ENCODE data around the gene NLK. TPM values are rescaled to one million over a fixed set of nuclear protein-coding genes. Genes with fewer than 3 reads are reported as not detected.
"Not testable (repeated sequence)": the region's sequence is repeated elsewhere in the genome, so short reads cannot be mapped to it uniquely, and the experiment has no call there.

The NLK gene
- total RNA-seq = 10 to 100 TPM; 12.8 to 14.4 TPM

DNA sequence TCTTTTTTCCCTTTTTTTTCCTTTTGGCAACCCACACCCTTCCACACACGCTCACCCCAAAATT, at the start of gene NLK:
NLK (plus strand) TSS at position 21 of the 64 bp plus-strand sequence. CDS start 197 bp downstream, outside the sequence.
- ATAC-seq (ENCODE audit: low read depth) (no peak), DNase-seq (no peak)
- Mint-ChIP-seq H3K27ac (peak within 1 kb of the TSS; percentile 87), H3K36me3 (peaks cover 8% of the 10 kb centered on the region), H3K9me3 (no peaks in the 10 kb centered on the region), H3K4me3 (peak within 1 kb of the TSS; percentile 89), H3K4me1 (peaks cover 57% of the 10 kb centered on the region), H3K27me3 (peaks cover 4% of the 10 kb centered on the region)
- POLR2A ChIA-PET = interaction anchor here (0.6 to 1.3 kb wide), 2 partner anchors 33 to 209 kb away, joined by 3 read pairs; no protein-coding TSS in a partner anchor

- Mint-ChIP-seq H3K4me3 (no peak overlapping the region), H3K27me3 (peaks cover 31% of the 10 kb centered on the region), H3K27ac (no peak overlapping the region), H3K36me3 (no peaks in the 10 kb centered on the region), H3K4me1 (no peaks in the 10 kb centered on the region), H3K9me3 (no peaks in the 10 kb centered on the region)
- DNase-seq (no peak), ATAC-seq (ENCODE audit: low read depth) (no peak)
- POLR2A ChIA-PET = no interaction called here
Measured at GRCh38 chr17:27993161-27993695, 49.2 kb upstream of the NLK start.

- Mint-ChIP-seq H3K4me3 (no peak overlapping the region), H3K27ac (no peak overlapping the region), H3K27me3 (peaks cover 37% of the 10 kb centered on the region), H3K9me3 (no peaks in the 10 kb centered on the region), H3K4me1 (no peaks in the 10 kb centered on the region), H3K36me3 (no peaks in the 10 kb centered on the region)
- no peak for ATAC-seq (ENCODE audit: low read depth)
- POLR2A ChIA-PET = no interaction called here
- no peak for DNase-seq
Measured at GRCh38 chr17:27993723-27994310, 48.7 kb upstream of the NLK start.

- ATAC-seq (ENCODE audit: low read depth) = no peak
- Mint-ChIP-seq H3K27me3 (peaks cover 38% of the 10 kb centered on the region), H3K9me3 (no peaks in the 10 kb centered on the region), H3K36me3 (no peaks in the 10 kb centered on the region), H3K4me1 (no peaks in the 10 kb centered on the region), H3K4me3 (no peak overlapping the region), H3K27ac (no peak overlapping the region)
- DNase-seq = no peak
- POLR2A ChIA-PET = no interaction called here
Measured at GRCh38 chr17:27994586-27994985, 47.9 kb upstream of the NLK start.

DNA sequence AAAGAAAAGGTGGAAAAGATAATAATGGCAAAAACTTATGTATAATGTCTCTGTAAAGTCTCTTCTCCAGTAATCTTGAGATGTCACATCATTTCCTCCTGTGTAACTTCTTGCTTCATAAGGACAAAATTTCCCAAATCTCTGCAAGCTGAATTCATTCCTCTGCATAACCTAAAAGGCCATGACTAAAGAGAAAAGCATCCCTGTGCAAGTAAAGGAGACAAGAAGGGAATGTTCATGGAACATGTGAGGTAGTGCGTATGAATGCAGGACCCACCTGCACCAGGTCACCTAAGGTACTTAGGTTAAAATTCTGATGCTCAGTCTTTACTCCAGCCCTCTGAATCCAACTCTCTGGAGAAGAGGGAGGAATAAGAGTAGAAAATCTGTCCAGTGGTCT, 46.9 kb upstream of the NLK start:
- Mint-ChIP-seq H3K4me3 (no peak overlapping the region), H3K27me3 (peaks cover 38% of the 10 kb centered on the region), H3K36me3 (no peaks in the 10 kb centered on the region), H3K9me3 (no peaks in the 10 kb centered on the region), H3K4me1 (no peaks in the 10 kb centered on the region), H3K27ac (no peak overlapping the region)
- POLR2A ChIA-PET = no interaction called here
- ATAC-seq (ENCODE audit: low read depth) = no peak
- DNase-seq = no peak

- ATAC-seq (ENCODE audit: low read depth) = no peak
Measured at GRCh38 chr17:27996202-27997043, 46.1 kb upstream of the NLK start.

GRCh38 chr17:27997044-27997401, 45.5 kb upstream of the NLK start:
- Mint-ChIP-seq H3K27me3 (peaks cover 33% of the 10 kb centered on the region), H3K4me3 (no peak overlapping the region), H3K36me3 (no peaks in the 10 kb centered on the region), H3K9me3 (no peaks in the 10 kb centered on the region), H3K4me1 (no peaks in the 10 kb centered on the region), H3K27ac (no peak overlapping the region)
- POLR2A ChIA-PET = no interaction called here
- no peak for DNase-seq
- ATAC-seq (ENCODE audit: low read depth) = no peak

More at GRCh38 chr17:27996202-27997043, 46.1 kb upstream of the NLK start:
- no peak overlapping the region for H3K4me3 Mint-ChIP-seq
- no peak overlapping the region for H3K27ac Mint-ChIP-seq
- no peak for DNase-seq
- peaks cover 36% of the 10 kb centered on the region for H3K27me3 Mint-ChIP-seq
- H3K9me3 Mint-ChIP-seq = no peaks in the 10 kb centered on the region
- no peaks in the 10 kb centered on the region for H3K36me3 Mint-ChIP-seq
- H3K4me1 Mint-ChIP-seq = no peaks in the 10 kb centered on the region
- POLR2A ChIA-PET = no interaction called here

GRCh38 chr17:27997522-27997921, 45.0 kb upstream of the NLK start:
- Mint-ChIP-seq H3K36me3 (no peaks in the 10 kb centered on the region), H3K4me3 (no peak overlapping the region), H3K9me3 (no peaks in the 10 kb centered on the region), H3K27me3 (peaks cover 33% of the 10 kb centered on the region), H3K27ac (no peak overlapping the region), H3K4me1 (no peaks in the 10 kb centered on the region)
- POLR2A ChIA-PET = no interaction called here
- no peak for DNase-seq
- no peak for ATAC-seq (ENCODE audit: low read depth)

- ATAC-seq (ENCODE audit: low read depth) = no peak
- POLR2A ChIA-PET = interaction anchor here (1.2 kb wide), 1 partner anchor 40 kb away, joined by 3 read pairs; no protein-coding TSS in a partner anchor
- no peak overlapping the region for H3K27ac Mint-ChIP-seq
- H3K9me3 Mint-ChIP-seq = no peaks in the 10 kb centered on the region
- H3K4me1 Mint-ChIP-seq = peaks cover 2% of the 10 kb centered on the region
- DNase-seq = no peak
- peaks cover 2% of the 10 kb centered on the region for H3K36me3 Mint-ChIP-seq
- H3K4me3 Mint-ChIP-seq = no peak overlapping the region
- peaks cover 22% of the 10 kb centered on the region for H3K27me3 Mint-ChIP-seq
Measured at GRCh38 chr17:28001149-28001548, 41.3 kb upstream of the NLK start.

DNA sequence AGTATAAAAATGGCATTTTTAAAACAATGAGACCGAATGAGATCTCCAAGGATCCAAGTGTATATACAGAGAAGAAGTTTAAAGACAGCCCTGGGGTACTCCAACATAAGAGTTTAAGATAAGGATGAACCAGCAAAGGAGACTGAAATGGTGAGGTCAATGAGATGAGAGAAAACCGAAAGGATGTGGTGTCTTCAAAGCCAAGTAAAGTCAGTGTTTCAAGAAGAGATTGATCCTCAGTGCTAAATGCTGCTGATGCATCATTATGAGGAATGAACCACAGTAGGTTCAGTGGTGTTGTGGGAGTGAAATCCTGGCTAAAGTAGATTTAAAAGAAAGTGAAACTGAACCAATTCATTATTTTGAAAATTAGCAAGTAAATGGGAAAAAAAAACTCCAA, 38.1 kb upstream of the NLK start:
- Mint-ChIP-seq H3K4me1 (peaks cover 2% of the 10 kb centered on the region), H3K36me3 (peaks cover 2% of the 10 kb centered on the region), H3K27ac (no peak overlapping the region), H3K9me3 (no peaks in the 10 kb centered on the region), H3K27me3 (peaks cover 8% of the 10 kb centered on the region), H3K4me3 (no peak overlapping the region)
- ATAC-seq (ENCODE audit: low read depth) (peak; percentile 97), DNase-seq (no peak)
- POLR2A ChIA-PET = no interaction called here

DNA sequence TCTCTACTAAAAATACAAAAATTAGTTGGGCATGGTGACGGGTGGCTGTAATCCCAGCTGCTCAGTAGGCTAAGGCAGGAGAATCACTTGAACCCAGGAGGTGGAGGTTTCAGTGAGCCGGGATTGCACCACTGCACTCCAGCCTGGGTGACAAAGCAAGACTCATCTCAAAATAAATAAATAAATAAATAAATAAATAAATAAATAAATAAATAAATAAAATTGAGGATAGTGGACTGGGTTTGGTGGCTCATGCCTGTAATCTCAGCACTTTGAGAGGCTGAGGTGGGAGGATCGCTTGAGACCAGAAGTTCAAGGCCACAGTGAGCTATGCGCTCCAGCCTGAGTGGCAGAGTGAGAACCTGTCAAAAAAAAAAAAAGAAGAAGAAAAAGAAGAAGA, 34.6 kb upstream of the NLK start:
- not testable (repeated sequence) for ATAC-seq (ENCODE audit: low read depth)

GRCh38 chr17:28008513-28008912, 34.0 kb upstream of the NLK start:
- DNase-seq (no peak), ATAC-seq (ENCODE audit: low read depth) (no peak)
- H3K27ac Mint-ChIP-seq = no peak overlapping the region
- H3K36me3 Mint-ChIP-seq = peaks cover 2% of the 10 kb centered on the region
- POLR2A ChIA-PET = no interaction called here
- H3K4me3 Mint-ChIP-seq = no peak overlapping the region
- no peaks in the 10 kb centered on the region for H3K9me3 Mint-ChIP-seq
- peaks cover 2% of the 10 kb centered on the region for H3K4me1 Mint-ChIP-seq
- H3K27me3 Mint-ChIP-seq = peaks cover 15% of the 10 kb centered on the region

More for the DNA sequence above, 34.6 kb upstream of the NLK start:
- H3K9me3 Mint-ChIP-seq, H3K4me1 Mint-ChIP-seq, H3K4me3 Mint-ChIP-seq, POLR2A ChIA-PET, H3K27ac Mint-ChIP-seq, H3K36me3 Mint-ChIP-seq, DNase-seq: not testable (repeated sequence)
- H3K27me3 Mint-ChIP-seq = peaks cover 15% of the 10 kb centered on the region

DNA sequence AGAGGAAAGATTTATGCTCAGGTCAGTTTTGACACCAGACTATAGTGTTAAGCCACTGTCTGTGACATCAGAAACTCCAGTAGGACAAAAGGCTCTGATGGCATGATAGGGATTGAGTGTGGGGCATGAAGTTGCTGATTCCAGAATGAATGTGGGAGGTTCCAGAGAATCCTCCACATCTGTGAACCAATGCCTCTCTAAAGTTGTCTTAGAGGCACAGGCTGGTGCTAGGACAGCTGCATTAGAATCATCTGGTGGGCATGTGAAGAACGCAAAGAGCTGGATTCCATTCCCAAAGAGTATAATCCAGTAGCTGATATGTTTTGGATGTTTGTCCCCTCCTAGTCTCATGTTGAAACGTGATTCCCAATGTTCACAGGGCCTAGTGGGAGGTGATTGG, 32.1 kb upstream of the NLK start:
- POLR2A ChIA-PET = no interaction called here
- Mint-ChIP-seq H3K36me3 (no peaks in the 10 kb centered on the region), H3K9me3 (no peaks in the 10 kb centered on the region), H3K27ac (no peak overlapping the region), H3K4me3 (no peak overlapping the region), H3K27me3 (peaks cover 24% of the 10 kb centered on the region), H3K4me1 (no peaks in the 10 kb centered on the region)
- no peak for DNase-seq
- no peak for ATAC-seq (ENCODE audit: low read depth)

DNA sequence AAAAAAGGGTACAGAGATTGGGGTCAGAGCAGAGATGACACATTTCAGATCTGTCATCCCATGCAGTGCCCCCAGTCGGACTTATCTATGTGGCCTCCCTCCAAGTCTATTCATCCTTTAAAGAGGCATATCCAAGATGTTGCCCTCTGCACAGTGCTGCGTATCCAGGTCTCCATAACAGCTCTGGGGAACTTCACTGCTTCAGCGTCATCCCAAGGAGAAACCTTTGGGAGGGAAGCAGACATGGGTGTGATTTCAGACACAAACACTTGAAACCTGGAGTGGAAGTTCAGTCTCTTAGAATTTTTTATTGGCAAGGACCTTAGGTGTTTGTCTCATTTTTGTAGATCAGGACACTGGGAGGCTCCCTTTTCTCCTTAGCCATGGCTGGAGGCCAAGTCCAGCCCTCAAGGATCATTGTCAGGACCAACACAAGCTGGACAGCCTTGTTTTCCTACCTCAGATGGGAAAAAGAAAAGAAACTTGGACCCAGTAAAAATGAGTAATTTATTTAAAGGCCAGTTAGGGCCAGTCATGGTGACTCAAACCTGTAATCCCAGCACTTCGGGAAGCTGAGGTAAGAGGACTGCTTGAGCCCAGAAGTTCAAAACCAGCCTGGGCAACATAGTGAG, 23.9 kb upstream of the NLK start:
- H3K4me1 Mint-ChIP-seq = peaks cover 2% of the 10 kb centered on the region
- no peak overlapping the region for H3K4me3 Mint-ChIP-seq
- H3K27ac Mint-ChIP-seq = no peak overlapping the region
- H3K9me3 Mint-ChIP-seq = no peaks in the 10 kb centered on the region
- POLR2A ChIA-PET = no interaction called here
- ATAC-seq (ENCODE audit: low read depth) = no peak
- DNase-seq = no peak
- peaks cover 18% of the 10 kb centered on the region for H3K27me3 Mint-ChIP-seq
- no peaks in the 10 kb centered on the region for H3K36me3 Mint-ChIP-seq

All from activated naive CD8-positive, alpha-beta T cell treated with anti-CD3 and anti-CD28 coated beads, Interleukin-2, amount 10 ng/mL, durations not matched to agents 7 days and 5 days (primary cell).